PC-3 (cell line): ENCODE results near the gene BACE2.

Source experiments
- EZH2 ChIP-seq: fragments of 300-600 bp; sonication (generic); IDR thresholded peaks from one replicate; pipeline ENCODE4 v1.6.1; 2017; ENCODE audit warnings: antibody characterized with exemption, mild to moderate bottlenecking, low read length; ENCODE audit not compliant: unreplicated experiment
- EZH2phosphoT487 ChIP-seq: fragments of 300-600 bp; sonication (generic); IDR thresholded peaks from 2 replicates; pipeline ENCODE4 v1.6.1; 2018; ENCODE audit warnings: mild to moderate bottlenecking, antibody characterized with exemption, low read length, borderline replicate concordance
- TF ChIP-seq, protein P1 (sequence below): fragments of 300-600 bp; sonication (generic); conservative IDR thresholded peaks from 2 replicates; pipeline ENCODE4 v1.5.1; 2017; ENCODE audit warnings: antibody characterized with exemption, low read depth, mild to moderate bottlenecking, low read length

DNA sequence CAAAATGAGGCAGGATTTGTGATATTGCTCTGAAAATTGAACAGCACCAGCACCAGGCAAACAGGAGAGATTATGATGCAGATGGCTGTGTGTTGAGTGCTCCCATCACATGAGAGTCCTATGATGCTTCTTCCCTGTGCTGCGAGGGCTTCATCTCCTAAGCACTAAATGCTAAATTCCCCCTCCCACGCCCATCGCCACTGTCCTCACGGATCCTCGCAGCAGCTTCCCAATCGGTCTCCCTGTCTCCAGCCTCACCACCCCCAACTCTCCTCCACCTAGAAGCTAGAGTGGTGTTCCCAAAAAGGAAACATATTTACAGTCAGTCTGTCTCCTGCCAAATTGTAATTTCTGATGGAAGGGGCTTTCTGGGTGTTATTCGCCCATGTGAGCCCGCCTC, 4.9 kb upstream of the BACE2 start:
- TF ChIP-seq EZH2: no peak
- TF ChIP-seq, protein P1, sequence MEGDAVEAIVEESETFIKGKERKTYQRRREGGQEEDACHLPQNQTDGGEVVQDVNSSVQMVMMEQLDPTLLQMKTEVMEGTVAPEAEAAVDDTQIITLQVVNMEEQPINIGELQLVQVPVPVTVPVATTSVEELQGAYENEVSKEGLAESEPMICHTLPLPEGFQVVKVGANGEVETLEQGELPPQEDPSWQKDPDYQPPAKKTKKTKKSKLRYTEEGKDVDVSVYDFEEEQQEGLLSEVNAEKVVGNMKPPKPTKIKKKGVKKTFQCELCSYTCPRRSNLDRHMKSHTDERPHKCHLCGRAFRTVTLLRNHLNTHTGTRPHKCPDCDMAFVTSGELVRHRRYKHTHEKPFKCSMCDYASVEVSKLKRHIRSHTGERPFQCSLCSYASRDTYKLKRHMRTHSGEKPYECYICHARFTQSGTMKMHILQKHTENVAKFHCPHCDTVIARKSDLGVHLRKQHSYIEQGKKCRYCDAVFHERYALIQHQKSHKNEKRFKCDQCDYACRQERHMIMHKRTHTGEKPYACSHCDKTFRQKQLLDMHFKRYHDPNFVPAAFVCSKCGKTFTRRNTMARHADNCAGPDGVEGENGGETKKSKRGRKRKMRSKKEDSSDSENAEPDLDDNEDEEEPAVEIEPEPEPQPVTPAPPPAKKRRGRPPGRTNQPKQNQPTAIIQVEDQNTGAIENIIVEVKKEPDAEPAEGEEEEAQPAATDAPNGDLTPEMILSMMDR: no peak
- TF ChIP-seq EZH2phosphoT487: no peak
